C4-2B (cell line): ENCODE measurements around the gene GOLPH3.

Experiments used
- ZFX ChIP-seq: fragments of 450-650 bp; IDR thresholded peaks from 2 replicates; pipeline ENCODE4 v1.6.1; 2017
- TF ChIP-seq, protein P1 (sequence below): fragments of 450-650 bp; conservative IDR thresholded peaks from 2 replicates; pipeline ENCODE4 v1.5.1; 2017; ENCODE audit warnings: mild to moderate bottlenecking

DNA sequence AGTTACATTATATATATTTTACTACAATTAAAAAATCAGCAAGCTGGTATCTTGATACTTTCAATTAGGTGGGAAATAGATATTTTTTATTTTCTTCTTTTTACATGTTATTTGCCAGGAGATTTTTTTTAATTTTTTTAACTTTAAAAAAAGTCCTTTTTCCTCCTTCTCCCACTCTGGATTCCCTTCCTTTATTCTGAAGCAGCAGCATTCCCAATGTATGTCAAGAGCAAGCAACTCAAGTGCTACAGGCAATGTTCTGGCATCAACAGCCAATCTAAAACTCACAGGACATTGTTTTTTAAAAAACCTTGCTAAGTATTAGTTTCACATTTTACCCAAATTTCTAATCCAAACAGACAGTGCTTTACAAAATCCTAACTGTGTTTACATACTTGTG, 41.4 kb downstream of the GOLPH3 start:
- TF ChIP-seq, protein P1, sequence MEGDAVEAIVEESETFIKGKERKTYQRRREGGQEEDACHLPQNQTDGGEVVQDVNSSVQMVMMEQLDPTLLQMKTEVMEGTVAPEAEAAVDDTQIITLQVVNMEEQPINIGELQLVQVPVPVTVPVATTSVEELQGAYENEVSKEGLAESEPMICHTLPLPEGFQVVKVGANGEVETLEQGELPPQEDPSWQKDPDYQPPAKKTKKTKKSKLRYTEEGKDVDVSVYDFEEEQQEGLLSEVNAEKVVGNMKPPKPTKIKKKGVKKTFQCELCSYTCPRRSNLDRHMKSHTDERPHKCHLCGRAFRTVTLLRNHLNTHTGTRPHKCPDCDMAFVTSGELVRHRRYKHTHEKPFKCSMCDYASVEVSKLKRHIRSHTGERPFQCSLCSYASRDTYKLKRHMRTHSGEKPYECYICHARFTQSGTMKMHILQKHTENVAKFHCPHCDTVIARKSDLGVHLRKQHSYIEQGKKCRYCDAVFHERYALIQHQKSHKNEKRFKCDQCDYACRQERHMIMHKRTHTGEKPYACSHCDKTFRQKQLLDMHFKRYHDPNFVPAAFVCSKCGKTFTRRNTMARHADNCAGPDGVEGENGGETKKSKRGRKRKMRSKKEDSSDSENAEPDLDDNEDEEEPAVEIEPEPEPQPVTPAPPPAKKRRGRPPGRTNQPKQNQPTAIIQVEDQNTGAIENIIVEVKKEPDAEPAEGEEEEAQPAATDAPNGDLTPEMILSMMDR, result no peak
- no peak for TF ChIP-seq ZFX
